Fibroblast of upper back skin (primary cell): ENCODE results near the gene KRT86.
"Not testable (repeated sequence)": the region's sequence is repeated elsewhere in the genome, so short reads cannot be mapped to it uniquely, and the experiment has no call there.

ENCODE experiments used
- DNase-seq: peaks from one replicate; pipeline ENCODE4 v3.0.0-alpha.2; 2013

The KRT86 gene

DNA sequence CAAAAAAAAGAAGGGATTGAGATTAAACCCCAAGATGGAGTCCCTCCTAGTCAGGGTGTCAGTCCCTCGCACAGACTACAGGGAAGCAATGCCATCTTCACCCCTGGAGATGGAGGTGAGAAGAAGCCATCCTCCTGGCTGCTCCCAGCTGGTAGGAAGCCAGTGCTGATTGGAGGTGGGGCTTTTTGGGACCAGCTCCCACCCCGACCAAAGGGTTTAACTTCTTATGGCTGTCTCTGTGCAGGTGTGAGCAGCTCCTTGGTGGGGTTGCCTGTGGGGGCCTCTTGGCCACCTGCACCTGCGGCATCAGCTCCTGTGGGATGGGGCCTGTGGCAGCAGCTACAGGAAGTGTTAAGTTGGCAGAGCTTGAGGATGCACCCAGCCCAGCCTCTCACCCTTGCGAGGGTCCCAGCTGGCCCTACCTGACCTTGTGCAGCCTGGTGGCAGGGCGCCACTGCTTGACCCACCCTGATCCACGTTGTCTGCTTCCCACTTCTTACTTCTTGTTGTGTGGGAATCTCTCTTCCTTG, 3.8 kb upstream of the KRT86 start:
- no peak for DNase-seq

DNA sequence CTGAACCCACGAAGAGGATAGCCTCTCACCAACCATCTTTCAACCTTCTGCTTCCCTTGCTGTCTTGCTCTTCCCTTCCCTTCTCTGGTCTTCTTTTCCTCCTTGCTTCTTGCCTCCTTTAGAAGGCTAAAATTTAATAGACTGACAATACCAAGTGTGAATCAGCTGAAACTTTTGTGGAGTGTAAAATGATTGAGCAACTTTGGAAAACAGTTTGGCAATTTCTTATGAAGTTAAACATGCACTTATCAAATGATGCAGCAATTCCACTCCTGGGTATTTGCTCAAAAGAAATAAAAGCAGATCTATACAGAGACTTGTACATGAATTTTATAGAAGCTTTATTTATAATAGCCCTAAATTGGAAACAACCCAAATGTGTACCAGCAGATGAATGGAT, 3.3 kb upstream of the KRT86 start:
- DNase-seq = no peak

DNA sequence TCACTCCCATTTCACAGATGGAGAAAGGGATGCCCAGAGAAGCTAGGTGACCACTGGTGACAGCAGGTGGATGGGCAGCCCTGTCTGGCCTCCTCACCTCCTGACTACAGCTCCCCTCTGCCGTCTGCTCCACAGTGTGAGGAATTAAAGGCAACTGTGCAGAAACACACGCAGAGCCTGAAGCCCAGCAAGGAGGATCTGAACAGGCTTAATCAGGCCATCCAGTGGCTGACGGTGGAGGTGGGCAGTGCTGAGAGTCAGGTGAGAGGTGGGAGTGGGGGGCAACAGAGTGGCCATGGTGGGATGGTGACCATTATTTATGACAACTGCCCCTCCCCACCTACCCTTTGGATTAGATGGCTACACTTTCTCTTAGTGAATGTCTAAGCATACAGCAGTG, 1.2 kb downstream of the KRT86 start:
- no peak for DNase-seq

DNA sequence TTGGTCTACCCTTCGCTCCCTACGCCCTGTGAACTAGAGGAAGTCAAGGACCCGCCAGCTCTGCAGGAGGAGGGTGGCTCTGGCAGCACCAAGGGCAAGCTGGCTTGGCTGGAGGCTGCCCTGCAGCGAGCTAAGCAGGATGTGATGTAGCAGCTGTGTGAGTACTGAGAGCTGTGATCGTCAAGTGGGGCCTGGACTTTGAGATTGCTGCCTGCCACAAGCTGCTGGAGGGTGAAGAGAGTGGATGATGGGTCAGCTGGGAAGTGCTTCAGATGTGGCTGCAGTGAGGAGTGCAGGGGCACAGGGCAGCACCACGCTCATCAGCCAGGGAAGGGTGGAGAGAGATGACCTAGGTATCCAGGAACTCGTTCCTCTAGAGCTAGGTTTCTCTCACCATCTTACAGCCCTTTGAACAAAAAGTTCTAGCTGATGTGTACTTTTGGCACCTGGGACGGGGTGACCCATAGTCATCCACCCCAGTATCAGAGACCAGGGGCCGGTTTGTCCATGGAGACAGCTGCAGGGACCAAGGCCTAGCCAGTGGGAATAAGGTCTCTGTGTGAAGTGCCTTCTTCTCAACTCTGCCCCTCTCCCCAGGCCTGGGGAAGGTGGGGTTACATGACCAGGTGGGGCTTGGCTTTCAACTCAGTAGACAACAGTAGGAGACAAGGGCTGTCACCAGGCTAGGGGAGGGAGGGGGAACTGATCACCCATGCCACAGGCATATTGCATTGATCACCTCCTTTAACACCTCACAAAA, 3.2 kb downstream of the KRT86 start:
- DNase-seq = no peak

DNA sequence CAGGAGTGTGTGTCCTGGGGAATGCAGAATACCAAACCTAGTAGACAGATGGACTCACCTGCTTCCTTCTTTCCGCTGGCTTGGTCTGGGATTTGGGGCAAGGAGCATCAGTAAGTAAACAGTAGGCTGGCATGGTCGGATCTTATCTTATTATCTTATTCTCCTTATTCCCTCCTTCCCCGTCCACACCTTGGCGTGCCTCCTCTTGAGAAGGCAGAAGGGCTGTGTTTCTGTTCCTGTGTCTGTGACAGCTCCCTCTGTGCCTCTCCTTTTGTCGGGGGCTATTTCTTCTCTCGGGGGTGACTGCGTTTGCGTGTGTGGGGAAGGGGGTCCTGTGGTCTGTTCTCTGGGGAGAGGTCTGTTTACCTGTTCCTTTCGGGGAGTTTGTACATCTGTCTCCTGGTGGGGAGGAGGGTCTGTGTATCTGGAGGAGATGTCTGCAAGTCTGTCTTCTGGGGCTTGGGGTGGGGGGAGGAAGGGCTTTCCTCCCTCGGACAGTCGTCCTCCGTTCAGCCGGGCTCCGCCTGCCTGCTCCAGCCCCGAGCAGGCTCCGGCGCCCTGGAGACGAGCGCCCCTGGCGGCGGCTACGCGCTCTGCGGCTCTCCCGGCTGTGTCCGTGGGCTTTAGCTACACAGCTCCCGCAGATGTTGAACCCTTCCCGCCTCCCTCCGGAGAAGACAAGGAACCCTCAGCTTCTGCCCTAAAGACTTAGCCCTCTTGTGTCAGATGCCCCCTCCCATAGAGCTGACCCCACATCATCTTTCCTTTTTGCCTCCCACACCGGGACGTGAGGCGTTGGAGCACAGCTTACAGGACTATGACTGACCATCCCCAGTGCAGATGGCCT, 4.4 kb downstream of the KRT86 start:
- peak; percentile 75 for DNase-seq

DNA sequence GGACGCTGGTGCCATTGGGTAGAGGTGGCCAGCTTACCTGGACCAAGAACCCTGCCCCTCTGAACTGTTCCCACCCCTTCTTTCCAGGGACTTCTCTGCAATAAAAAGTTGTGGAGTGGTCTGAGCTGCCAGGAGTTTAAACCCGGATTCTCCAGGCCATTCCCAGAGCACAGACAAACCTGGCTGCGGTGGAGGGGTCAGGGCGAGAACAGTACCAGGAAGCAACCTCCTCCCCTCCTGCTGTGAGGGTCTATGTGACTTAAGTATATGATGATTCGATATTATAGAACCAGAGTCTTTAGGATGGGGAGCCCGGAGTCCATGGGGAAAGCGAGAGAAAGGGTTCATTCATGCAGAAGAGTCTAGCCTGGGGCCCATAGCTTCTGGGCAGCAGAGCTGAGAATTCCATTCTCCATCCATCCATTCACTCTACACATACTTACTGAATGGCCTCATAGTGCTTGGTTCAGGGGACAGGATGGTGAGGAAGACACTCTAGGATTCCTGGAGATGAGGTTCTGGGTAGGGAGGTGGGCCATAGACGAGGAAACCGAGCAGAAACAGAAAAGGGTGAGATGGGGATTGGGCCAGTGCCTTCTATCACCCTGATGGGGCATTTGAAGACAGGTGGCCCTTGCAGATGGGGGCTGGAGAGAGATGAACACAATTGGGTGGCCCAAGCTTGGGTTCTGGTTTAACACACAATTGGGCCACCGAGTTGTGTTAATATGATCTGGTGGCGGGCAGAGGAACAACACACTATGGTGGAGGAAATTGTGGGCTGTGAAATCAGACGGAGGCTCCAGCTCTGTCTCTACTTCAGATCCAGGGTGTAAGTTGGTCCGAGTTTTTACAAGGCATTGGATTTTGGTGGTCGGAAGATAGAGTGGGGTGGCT, 5.2 kb downstream of the KRT86 start:
- DNase-seq = peak; percentile 40

DNA sequence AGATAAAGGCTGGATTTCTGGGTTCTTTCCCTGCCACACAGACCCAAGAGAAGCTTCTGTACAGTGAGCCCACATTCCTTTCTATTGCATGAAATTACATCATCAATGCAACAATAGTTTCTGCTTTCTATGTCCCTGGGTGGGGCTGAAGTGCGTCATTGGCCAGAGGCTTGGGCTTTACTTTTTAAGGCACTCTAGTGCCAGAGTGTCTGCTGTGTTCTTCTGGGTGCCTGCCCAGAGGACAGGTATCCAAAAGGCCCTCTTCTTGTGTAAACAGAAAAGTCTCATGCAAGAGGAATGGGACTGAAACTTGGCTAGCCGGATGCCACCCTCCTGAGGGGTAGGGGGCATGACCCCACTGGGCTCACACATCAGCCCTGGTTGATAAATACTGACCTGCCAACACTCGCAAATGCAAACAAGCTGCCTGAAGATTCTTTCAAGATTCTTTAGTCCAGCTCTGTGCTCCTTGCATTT, 5.9 kb downstream of the KRT86 start:
- peak; percentile 97 for DNase-seq

DNA sequence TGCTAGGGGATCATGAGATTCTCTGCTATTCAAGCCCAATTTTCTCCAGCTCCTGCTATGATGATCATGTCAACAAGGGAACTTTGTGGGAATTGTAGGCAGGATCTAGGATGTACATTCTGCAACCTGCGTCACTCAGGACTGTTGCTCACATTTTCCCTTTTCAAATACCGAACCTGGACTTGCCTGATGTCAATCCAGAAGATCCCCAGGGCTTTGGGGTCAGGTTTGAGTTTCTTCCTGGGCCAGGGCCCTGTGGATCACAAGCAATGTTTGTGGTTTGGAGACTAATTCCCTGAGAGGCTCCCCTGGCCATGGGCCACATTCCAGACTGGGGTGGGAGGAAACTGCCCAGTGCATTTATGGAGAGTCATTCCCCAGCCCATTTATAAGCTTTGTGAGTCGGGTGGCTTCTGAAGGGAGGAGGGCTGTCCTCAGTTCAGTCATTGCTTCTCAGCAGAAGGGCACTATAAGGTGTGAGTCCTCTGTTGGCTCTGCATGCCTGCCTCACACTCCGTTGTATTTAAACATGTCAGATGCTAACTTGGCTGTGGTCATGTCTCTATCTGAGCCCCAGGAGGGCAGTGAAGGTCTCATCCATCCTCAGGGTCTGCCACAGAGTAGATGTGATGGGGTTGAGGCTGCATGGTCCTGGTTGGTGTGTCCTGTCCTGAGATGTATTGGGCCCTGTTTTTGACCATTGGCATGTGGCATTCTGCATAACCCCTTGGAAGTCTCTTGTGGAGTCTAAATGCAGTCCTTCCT, 6.5 kb downstream of the KRT86 start:
- peak; percentile 99 for DNase-seq

DNA sequence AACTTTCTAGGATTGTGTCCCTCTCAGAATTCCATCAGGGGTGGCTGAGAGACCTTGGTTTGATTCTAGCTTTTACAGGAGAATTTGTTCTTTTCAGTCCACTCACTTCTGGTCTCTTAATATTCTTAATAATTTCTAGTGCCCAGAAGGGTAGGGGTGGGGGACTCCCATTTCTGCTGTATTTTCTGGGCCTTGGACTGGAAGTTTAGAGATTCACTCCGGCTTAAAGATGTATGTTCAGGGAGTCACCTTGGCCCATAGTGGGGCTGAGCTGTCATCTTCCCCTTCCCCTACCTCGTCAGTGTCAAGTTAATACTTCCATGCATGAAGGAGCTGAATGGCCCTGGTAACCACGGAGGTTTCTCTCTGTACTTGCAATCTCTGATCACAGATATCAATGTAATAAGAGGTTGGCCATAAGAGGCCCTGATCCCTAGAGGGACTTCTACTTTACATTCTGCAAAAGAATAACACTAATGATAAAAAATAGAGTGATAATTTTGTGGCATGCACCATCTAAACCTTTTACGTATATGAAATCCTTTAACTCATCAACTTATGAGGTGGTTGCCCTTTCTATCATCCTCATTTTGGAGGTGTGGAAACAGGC, 10.2 kb downstream of the KRT86 start:
- DNase-seq = no peak

DNA sequence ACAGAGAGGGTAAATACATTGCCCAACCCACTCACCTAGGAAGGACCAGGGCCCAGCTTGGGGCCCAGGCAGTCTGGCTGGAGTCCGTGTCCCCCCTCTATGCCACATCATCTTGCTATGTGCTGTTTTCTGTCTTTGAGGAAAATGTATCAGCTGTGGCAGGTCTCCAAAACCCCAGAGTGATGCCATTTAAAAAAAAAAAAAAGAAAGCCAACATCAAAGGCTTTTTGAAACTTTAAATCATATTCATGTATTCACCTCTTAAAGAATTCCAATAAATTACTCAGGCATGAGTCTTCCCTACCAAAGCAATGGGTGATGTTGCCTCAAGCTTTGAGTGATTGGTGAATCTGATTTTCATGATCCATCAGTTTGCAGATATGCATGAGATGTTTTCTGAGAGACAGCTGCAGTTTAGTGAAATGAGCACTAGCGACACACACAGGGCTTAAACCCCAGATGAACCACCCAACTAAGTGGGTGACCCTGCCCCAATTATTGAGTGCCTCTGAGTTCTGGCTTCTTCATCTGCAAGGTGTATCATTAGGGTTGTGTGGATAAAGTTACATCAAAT, 10.8 kb downstream of the KRT86 start:
- DNase-seq = peak; percentile 87

DNA sequence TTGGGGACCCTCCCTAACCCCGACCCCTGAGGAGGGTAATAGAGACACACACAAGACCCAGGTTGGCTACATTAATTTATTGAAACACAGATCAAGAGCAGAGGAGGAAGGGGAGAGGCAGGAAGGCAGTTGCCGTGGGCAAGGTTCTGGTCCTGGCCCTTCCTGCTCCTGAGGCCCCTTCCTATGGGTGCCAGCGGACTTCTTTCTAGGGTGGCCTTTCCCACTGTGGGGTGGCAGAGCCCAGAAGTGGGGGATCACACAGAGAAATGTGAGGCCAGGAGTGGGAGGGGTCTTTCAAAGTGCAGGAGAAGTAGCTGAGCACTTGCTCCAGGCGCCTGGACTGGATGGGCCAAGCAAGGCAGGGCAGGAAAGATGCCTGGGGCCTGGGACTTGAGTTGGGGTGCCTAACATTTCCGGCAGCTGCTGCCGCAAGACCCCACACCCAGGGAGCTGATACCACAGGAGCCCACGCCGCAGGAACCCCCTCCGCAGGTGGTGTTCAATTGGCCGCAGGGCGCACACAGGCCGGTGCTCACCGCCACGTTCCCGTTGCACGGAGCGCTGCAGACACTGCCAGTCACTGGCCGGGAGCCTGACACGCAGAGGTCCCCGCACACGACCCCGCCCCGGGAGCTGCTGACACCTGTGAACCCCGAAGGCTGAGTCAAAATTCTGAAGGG, 11.5 kb downstream of the KRT86 start:
- DNase-seq = no peak

DNA sequence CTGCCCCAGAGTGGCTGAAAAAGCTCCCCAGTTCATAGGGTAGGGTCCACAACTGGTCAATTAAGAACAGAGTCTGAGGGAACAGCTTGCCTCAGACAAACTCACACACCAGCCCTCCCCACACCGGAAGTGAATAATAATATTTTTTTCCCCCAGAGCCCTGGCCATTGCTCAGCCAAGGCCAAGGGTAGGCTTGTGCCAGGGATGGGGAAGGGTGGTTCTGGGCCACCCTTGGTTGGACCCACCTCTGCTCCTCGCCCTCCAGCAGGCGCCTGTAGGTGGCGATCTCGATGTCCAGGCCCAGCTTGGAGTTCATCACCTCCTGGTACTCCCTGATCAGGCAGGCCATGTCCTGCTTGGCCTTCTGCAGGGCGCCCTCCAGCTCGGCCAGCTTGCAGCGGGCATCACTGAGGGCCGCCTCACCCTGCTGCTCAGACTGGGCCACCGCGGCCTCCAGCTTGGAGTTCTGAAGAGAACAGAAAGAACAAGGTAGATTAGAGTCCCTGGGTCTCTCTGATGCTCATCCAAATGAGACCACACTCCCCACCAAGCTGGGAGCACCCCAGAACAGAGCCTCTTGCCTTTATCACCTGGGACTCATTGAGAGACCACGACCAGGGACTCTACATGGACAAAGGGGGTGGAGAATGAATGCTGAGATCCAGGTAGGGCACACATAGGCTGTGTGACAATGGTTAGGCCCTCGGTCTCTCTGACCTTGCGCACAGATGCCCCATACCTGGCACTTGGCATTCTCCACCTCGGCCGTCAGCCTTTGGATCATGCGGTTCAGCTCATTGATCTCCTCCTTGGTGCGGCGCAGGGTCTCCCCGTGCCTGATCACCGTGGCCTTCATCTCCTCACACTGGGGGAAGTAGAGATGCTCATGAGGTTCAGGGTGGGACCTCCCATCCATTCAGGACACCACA, 12.7 kb downstream of the KRT86 start:
- not testable (repeated sequence) for DNase-seq

DNA sequence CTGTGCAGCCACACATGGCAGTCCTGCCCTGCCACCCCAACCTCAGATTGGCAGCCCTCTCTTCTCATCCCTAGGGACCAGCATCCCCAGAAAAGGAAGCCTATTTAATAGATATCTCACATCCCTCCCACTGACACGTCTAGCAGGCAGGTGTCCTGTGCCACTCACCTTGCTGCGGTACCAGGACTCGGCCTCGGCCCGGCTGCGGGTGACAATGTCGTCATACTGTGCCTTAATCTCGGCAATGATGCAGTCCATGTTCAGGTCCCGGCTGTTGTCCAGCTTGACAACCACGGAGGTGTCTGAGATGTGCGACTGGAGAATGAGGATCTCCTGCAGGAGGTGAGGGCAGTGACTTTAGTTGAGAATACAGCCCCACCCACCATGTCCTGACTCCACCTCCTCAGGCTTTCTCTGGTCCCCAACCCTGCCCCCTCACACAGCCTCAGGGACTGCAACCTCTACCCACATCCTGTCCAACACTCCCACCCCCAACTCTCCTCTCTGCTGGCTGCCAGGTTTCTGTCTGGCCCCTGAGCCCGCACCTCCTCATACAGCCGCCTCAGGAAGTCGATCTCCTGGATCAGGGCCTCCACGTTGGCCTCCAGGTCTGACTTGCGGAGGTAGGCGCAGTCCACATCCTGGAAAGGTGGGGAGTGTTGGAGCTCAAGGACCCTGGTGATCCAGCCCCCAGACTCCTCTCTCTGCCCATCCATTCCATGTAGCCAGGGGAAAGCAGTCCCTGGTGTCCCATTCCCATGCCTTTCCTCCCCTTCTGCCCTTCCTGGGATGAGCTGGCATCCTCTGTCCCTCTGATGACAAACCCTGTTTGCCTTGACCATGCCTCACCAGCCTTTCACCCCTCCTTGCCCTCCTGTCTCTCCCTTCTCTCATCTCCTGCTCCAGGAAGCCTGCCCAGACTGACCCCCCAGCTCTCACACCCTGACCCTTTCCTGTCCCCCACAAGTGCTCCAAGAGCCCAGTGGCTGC, 13.7 kb downstream of the KRT86 start:
- peak; percentile 41 for DNase-seq

DNA sequence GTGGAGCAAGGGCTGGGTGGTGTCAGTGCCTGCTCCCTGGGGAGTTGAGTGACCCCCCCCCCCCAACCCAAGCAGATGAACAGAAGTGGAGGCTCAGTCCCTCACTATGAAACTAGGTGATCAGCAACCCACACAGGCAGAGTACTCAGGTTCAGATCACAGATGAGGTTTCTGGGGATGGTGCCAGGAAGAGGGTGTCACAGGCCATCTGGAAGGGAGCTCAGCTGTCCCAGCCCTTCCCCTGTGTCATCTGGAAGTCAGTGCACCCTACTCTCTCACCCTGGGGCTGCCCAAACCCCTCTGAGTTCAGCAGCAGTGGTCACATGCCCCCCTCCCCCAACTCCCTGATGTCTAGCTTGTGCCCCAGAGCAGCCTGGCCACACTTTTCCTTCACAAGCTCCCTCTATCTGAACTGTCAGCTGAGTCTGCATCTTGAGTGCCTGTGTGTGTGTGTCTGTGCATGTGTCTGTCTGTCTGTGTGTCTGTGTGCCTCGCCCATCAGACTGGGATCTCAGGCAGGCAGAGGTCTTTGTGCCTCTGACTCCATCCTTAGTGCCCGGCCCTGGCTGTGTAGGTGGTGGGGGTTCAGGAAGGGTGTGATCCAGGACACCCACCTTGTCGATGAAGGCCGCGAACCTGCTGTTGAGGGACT, 16.2 kb downstream of the KRT86 start:
- DNase-seq = not testable (repeated sequence)

DNA sequence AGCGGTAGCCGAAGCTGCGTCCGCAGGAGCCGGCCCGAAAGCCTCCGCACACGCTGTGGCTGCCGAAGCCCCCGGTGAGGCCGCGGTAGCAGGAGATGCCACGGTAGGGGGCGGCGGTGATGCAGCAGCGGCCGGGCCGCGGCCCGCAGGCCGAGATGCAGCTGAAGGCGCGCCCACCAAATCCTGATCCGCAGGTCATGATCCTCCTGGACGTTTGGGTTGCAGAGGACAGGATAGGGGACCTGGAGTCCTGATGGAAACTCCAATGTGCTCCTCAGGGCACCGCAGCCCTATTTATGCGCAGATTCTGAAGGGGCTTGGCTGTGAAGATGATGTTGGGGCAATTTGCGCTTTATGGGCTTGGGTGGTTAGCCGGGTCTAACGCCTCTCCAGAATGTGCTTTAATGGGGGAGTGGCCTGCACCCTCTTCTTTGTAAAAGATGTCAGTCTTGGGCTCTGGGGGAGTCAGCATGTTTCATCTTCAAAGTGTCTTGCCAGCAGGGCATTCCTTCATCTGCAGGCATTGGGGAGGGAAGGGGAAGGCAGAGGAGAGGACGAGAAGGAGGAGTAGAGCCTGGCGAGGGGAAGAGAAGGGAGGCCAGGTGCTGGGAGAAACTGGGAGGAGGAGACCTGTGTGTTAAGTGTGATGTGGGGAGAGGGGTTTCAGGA, 17.0 kb downstream of the KRT86 start, which contains the start of gene KRT81:
TSS of gene KRT81 (minus strand) at position 268 of the 669 bp plus-strand sequence. CDS start at position 199, 69 bp downstream.
- no peak for DNase-seq

DNA sequence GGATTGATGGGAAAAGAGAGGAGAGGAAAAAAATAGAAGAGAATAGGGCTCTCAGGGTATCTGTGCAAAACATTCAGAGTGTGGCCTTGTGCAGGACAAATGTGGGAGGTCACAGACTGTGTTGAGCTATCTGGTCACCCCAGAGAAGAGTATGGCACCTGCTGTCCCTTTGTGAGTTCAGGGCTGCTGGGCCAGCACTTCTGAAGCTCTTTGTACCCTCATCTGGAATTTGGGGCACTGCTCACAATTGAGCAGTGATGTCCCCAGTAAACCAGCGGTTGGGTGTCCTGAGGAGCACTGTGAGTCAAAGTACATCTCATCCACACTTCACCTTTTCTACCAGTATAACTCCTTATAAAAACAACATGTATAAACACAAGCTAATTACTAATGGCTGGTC, 19.5 kb downstream of the KRT86 start:
- DNase-seq = no peak

DNA sequence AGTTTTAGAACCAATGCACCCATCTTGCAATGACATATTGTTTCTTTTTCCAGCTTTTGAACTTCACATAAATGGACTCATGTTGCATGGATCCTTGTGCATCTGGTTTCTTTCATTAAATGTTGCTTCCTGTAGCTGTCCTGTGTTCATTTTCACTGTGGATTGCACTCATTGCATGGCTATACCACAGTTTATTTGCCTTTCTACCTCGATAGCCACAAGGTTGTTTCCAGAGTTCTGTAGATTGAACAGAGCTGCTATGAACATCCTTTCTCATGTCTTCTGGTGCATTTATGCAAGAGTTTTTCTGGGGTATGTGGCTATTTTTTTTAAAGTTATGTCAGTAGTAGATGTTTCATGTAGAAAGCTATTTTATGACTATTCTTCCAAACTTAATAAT, 20.4 kb downstream of the KRT86 start:
- no peak for DNase-seq
